MV-4-11 (cell line): ENCODE results near the gene FURIN.

Source experiments
- DNase-seq: peaks from one replicate; lab custom pipeline; 2025; lab: John Stamatoyannopoulos, UW

Gene FURIN

GRCh38 chr15:90883526-90883975 is 15.2 kb downstream of the FURIN start:
- DNase-seq, result no peak

DNA sequence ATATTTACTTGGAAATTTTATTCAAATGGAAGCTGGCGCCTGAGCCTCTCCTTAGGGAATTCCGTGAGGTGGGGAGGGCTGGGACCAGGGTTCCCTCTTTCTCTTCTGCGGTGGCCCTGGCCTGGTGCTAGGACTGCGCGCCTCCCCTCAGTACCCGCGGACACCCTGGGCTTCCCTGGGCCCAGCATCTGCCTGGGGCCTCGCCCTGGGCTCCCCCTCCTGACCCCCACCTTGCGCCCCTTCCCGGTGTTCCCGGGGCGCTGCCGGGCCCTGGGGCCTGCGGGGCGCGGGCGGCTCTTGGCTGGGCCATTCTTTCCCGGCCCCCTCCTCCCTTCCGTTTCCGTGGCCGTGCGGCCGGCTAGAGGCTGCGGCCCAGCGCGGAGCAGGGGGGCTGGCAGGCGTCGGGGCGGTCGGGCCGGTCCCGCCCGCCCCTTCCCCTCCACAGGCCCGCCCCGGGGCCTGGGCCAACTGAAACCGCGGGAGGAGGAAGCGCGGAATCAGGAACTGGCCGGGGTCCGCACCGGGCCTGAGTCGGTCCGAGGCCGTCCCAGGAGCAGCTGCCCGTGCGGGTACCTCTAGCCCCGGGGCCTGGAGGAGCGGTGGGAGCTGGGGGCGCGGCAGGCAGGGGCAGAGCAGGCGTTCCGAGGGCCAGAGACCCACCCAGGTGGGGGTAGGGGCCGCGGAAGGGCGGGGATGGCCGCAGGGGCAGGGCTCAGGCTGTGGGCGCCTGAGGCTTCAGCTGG is 15.8 kb downstream of the FURIN start, which contains the start of gene FES:
Gene FES, plus strand, starts transcription at position 529 of the 743 bp plus-strand sequence. CDS start 542 bp downstream, outside the sequence.
- peak; percentile 62 for DNase-seq

DNA sequence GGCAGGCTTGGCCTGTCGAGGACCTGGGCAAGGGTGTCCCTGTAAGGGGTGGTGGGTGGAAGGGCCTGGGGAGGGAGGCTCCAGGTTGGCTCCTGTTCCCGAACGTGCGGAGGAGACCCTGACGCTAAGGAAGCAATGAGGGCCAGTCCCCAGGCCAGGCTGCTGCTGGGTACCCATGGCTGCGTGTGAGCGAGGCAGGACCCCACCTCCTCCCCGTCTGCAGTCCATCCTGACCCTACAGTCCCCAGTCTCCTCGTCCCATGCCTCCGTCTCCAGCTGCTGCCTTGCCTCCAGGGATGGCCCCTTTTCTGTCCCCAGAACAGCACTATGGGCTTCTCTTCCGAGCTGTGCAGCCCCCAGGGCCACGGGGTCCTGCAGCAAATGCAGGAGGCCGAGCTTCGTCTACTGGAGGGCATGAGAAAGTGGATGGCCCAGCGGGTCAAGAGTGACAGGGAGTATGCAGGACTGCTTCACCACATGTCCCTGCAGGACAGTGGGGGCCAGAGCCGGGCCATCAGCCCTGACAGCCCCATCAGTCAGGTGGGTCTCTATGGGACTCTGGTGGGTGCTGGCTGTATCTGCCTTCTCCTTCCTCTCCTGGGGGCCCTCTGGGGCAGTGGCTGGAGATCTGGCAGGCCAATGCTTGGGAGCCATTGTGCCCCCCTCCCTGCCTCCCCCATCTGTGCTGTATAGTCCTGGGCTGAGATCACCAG is 16.5 kb downstream of the FURIN start:
- no peak for DNase-seq

- DNase-seq, result peak; percentile 93
Observed at GRCh38 chr15:90885432-90886290, 17.3 kb downstream of the FURIN start.

- no peak for DNase-seq
Observed at GRCh38 chr15:90886291-90886614, 17.9 kb downstream of the FURIN start.

DNA sequence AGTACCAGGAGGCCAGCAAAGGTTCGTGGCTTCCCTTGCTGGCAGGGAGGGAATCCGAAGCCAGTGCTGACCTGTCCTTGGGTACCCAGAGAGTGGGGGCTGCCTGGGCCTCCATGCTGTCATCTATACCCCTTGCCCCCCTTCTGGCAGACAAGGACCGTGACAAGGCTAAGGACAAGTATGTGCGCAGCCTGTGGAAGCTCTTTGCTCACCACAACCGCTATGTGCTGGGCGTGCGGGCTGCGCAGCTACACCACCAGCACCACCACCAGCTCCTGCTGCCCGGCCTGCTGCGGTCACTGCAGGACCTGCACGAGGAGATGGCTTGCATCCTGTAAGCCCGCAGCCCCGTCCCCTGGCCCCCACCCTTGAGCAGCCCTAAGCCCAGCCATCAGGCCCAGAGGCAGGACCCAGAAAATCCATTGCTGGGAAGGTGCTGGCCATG is 18.7 kb downstream of the FURIN start:
- no peak for DNase-seq

- DNase-seq, result no peak
Observed at GRCh38 chr15:90889313-90889730, 20.9 kb downstream of the FURIN start.

DNA sequence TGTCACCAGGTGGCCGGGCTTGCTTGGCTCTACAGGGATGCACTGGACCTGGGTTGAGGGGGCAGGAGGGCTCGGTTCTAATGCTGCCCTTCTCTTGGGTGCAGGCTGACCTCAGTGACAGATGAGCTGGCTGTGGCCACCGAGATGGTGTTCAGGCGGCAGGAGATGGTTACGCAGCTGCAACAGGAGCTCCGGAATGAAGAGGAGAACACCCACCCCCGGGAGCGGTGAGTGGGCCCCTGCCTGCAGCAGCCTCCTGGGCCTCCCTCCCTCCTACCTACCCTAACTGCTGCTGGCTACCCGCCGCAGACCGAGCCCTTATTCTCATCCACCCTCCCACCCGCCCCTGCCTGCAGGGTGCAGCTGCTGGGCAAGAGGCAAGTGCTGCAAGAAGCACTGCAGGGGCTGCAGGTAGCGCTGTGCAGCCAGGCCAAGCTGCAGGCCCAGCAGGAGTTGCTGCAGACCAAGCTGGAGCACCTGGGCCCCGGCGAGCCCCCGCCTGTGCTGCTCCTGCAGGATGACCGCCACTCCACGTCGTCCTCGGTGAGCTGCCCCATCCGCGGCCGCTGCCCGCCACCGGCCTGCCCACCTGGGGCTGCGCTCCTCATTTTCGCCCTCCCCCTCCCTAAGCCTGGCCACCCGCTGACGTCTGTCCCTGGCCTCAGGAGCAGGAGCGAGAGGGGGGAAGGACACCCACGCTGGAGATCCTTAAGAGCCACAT is 21.5 kb downstream of the FURIN start:
- no peak for DNase-seq

DNA sequence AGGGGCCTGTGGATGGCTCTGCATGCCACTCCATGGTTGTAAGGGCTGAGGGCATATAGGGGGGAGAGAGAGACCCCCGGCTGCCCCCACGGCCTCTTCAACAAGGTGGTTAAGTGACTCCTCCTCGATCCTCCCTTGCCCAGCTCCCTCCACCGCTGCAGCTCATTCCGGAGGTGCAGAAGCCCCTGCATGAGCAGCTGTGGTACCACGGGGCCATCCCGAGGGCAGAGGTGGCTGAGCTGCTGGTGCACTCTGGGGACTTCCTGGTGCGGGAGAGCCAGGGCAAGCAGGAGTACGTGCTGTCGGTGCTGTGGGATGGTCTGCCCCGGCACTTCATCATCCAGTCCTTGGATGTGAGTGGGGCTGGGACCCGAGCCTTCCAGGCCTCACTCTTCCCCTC is 22.5 kb downstream of the FURIN start:
- no peak for DNase-seq

DNA sequence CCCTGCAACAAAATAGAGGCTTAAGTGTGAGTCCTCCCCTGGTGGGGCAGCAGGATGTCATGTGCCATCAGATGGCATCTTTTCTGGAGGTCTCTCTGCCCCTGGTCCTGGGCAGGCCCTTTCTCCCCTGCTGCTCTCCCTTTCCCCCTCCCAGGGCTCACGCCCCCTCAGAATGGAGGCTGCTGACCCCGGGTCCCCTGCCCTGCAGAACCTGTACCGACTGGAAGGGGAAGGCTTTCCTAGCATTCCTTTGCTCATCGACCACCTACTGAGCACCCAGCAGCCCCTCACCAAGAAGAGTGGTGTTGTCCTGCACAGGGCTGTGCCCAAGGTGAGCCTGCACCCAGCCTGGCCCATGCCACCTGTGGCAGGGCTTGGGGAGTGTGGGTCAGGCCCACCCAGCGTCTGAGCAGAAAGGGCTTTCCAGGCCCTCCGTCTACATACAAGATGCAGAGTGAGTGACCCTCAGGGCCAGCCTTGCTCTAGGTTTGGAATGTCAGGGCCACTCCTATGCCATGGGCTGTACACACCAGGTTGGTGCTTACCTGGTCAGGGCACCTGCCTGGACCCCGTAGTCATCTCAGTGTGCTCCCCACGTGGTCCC is 23.1 kb downstream of the FURIN start:
- DNase-seq, result no peak

DNA sequence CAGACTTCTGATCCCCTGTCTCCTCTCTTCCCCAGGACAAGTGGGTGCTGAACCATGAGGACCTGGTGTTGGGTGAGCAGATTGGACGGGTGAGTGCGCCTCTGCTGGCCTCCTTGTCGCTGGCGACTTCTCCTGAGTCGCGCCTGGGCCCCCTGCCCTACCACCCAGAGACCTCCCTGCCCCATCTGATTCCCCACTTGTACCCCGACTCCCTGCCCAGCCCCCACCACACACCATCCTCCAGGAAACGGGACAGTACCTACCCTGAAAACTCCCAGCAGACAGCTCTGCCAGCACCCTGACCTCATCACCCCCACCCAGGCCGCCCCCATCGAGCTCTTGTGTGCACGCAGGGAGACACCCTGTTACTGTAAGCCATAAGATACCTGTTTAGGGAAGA is 23.6 kb downstream of the FURIN start:
- no peak for DNase-seq

- no peak for DNase-seq
Observed at GRCh38 chr15:90892498-90893174, 24.2 kb downstream of the FURIN start.

GRCh38 chr15:90893175-90894090 is 25.0 kb downstream of the FURIN start:
- no peak for DNase-seq

- peak; percentile 79 for DNase-seq
Observed at GRCh38 chr15:90895571-90896117, 27.3 kb downstream of the FURIN start.

GRCh38 chr15:90897131-90897655 is 28.8 kb downstream of the FURIN start:
- DNase-seq, result peak; percentile 95

DNA sequence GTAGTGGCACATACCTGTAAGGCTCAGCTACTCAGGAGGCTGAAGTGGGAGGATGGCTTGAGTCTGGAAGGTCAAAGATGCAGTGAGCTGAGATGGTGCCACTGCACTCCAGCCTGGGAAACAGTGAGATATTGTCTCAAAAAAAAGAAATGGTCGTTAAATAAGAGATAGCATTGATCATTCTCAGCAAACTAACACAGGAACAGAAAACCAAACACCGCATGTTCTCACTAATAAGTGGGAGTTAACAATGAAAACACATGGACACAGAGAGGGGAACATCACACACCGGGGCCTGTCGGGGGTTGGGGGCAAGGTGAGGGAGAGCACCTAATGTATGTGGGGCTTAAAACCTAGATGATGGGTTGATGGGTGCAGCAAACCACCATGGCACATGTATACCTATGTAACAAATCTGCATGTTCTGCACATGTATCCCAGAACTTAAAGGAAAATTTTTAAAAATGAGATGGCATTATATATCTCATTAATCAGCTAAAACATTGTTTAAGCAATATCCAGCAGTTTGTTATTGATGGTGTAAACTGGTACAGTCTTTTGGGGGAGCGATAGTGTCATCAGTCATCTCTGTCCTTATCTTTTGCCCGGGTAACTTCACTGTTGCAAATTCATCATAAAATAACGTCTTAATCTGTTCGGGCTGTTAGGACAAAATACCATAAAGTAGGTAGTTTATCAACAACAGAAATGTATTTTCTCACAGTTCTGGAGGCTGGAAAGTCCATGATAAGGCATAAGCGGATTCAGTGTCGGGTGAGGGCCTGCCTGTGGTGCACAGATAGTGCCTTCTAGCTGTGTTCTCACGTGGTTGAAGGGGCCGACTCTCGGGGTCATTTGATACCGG is 33.0 kb downstream of the FURIN start:
- peak; percentile 7 for DNase-seq

DNA sequence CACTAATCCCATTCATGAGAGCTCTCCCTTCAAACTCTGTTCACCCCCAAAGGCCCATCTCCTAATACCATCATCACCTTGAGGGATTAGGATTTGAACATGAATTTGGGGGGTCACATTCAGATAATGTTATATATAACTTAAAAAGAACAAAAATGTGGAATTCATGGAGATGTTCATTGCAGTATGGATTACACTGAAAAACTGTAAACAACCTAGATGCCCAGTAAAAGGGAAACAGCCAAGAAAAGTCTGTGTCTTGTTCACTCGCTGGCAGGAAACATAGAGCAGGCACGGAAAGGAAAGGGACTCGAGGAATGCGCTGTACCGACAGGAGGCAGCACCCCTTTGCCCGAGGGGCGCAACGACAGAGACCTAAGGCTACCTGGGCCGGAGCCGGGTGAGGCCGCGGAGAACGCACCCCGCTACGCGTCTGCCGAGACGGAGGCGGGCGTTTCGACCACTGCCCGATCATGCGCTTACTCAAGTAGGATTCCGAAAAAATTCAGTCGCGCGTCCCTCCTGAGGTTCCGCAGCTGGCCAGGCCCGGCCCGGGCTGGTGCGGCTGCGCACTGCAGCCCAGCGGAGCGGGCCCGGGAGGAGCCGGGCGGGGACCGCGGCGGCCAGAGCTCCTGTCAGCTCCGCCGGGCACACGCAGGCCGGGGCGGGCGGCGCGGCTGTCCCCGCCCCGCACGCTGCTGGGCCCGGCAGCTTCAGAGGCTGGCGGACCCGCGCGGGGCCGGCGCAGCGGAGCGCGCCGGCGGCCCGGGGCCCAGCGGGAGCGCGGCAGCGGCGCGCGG is 33.9 kb downstream of the FURIN start:
- DNase-seq, result peak; percentile 79
